Measurements from ENCODE around the gene CYP2J2. TPM values are rescaled to one million over a fixed set of nuclear protein-coding genes. Genes with fewer than 3 reads are reported as not detected.

The CYP2J2 gene
- total RNA-seq, 1 experiment from 2014 or later, result 1.1 TPM

GRCh38 chr1:59972216-59972927, 45.8 kb upstream of the CYP2J2 start:
- CTCF ChIA-PET, result interaction anchor here (1.5 to 2.0 kb wide), 2 partner anchors 184 to 1070 kb away, joined by 10 read pairs; no protein-coding TSS in a partner anchor
- no peak overlapping the region for H3K4me3 ChIP-seq (replicated peaks in 1 of 2; ENCODE audit: low read depth in 1 of 2, low read length in 2 of 2)
- no peaks in the 10 kb centered on the region for H4K20me1 ChIP-seq (ENCODE audit: insufficient read depth)
- RAD21 ChIA-PET (ENCODE audit: low non-redundant PET in 1 of 2, low total read pairs in 2 of 2, uncharacterized antibody in 2 of 2, unreplicated experiment in 2 of 2), result no interaction called here
- H3K9me2 ChIP-seq (ENCODE audit: insufficient read depth), result no peaks in the 10 kb centered on the region
- TF ChIP-seq ATF3 (IDR thresholded peaks at IDR 0.05) (no peak), CBX3 (IDR thresholded peaks at IDR 0.05; ENCODE audit: low read depth) (no peak), JUND (IDR thresholded peaks at IDR 0.05) (no peak), ZFX (IDR thresholded peaks at IDR 0.05) (no peak), RAD21 (IDR thresholded peaks at IDR 0.05; ENCODE audit: low read depth) (no peak), CTCF (IDR thresholded peaks at IDR 0.05 in 2 of 3, conservative IDR thresholded peaks at IDR 0.05 in 1 of 3; ENCODE audit: borderline replicate concordance in 1 of 3, insufficient read depth in 1 of 3, low read depth in 2 of 3, low read length in 2 of 3) (no peak), EGR1 (IDR thresholded peaks at IDR 0.05; ENCODE audit: low read depth) (no peak)
- no peak for ATAC-seq
- no peak overlapping the region for H3K4me2 ChIP-seq (ENCODE audit: low read length)
- H3K27me3 ChIP-seq (ENCODE audit: insufficient read depth, low read length), result peaks cover 10% of the 10 kb centered on the region; the same call in 1 of the 2 replicates
- peaks cover 4% of the 10 kb centered on the region in 2 experiments; a peak in 2 of 4 replicates for H3K4me1 ChIP-seq (ENCODE audit: control insufficient read depth in 1 of 2, insufficient read depth in 2 of 2, low read length in 2 of 2)
- H2AFZ ChIP-seq (ENCODE audit: low read depth, low read length, poor library complexity, severe bottlenecking), result no peak overlapping the region
- H3K79me2 ChIP-seq (ENCODE audit: insufficient read depth, low read length), result no peaks in the 10 kb centered on the region
- H3K9ac ChIP-seq (ENCODE audit: low read length), result no peak overlapping the region
- POLR2A ChIA-PET, result no interaction called here
- intact Hi-C loops (cut with micrococcal nuclease), result loop anchor here (10.0 kb wide), 3 partner anchors 442 to 1882 kb away; no protein-coding TSS in a partner anchor
- no peaks in the 10 kb centered on the region for H3K36me3 ChIP-seq (ENCODE audit: control insufficient read depth in 1 of 2, insufficient read depth in 2 of 2, low read length in 2 of 2)
- DNase-seq (ENCODE audit: low read depth, low spot score), result no peak
- no peaks in the 10 kb centered on the region for H3K9me3 ChIP-seq (ENCODE audit: control insufficient read depth in 1 of 2, insufficient read depth in 1 of 2, low read depth in 1 of 2, low read length in 2 of 2)
- no peak overlapping the region for H3K27ac ChIP-seq (ENCODE audit: low read depth, low read length)
- no TSS peak for BruUV-seq (replicated peaks)
